ENCODE data around the gene DPYSL3.

Gene DPYSL3

DNA sequence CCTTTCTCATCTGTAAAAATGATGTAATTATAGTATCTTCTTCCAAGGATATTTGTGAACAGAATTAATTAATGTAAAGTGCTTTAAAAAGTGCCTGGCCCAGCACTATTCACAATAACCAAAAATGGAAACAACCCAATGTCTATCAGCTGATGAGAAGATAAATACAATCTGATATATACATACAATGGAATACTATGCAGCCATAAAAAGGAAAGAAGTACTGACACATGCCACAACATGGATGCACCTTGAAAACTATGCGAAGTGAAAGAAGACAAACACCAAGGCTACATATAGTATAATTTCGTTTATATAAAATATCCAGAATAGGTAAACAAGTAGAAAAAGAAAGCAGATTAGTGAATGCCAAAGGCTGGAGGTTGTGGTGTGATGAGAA lies 24.1 kb downstream of the DPYSL3 start:
- no peak for DNase-seq (ENCODE audit: low read depth)
- no peak overlapping the region for H3K4me3 ChIP-seq (ENCODE audit: control insufficient read depth, low read depth, low read length)
- TF ChIP-seq, protein P1, sequence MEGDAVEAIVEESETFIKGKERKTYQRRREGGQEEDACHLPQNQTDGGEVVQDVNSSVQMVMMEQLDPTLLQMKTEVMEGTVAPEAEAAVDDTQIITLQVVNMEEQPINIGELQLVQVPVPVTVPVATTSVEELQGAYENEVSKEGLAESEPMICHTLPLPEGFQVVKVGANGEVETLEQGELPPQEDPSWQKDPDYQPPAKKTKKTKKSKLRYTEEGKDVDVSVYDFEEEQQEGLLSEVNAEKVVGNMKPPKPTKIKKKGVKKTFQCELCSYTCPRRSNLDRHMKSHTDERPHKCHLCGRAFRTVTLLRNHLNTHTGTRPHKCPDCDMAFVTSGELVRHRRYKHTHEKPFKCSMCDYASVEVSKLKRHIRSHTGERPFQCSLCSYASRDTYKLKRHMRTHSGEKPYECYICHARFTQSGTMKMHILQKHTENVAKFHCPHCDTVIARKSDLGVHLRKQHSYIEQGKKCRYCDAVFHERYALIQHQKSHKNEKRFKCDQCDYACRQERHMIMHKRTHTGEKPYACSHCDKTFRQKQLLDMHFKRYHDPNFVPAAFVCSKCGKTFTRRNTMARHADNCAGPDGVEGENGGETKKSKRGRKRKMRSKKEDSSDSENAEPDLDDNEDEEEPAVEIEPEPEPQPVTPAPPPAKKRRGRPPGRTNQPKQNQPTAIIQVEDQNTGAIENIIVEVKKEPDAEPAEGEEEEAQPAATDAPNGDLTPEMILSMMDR (conservative IDR thresholded peaks at IDR 0.05; ENCODE audit: control insufficient read depth, insufficient read depth, low read depth, low read length) = no peak

DNA sequence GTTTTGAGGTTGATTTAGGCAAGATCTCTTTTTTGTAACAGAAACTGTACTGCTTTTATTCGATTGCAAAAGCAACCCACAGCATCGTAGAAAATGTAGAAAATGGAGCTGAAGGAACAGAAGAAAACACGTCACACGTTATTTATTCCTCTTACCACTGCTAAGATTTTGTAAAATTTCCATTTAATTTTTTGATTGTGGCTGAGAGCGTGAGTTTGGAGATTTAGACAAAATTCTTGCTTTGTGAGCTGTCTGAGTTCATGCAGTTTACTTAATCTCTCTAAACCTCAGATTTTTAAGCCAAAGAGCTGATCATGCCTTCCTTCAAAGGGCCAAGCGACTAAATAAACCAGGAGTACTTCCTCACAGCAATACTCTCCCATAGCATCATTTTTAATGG lies 24.8 kb downstream of the DPYSL3 start:
- TF ChIP-seq, protein P1 (conservative IDR thresholded peaks at IDR 0.05; ENCODE audit: control insufficient read depth, insufficient read depth, low read depth, low read length) = no peak
- H3K4me3 ChIP-seq (ENCODE audit: control insufficient read depth, low read depth, low read length) = no peak overlapping the region
- peak; percentile 64 for DNase-seq (ENCODE audit: low read depth)

DNA sequence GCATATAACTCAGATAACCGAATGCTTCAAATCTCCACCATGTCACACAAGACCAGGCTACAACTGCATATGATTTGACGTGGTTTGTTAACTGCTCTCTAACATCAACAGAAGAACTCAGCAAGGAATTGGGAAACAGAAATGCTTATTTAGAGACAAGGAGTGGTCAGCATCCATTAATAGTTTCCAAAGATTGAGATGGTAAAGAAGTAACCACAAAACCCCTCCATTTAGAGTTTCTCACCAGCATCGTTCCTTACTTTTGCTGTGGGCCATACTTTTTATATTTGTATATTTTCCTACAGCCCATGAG lies 25.2 kb downstream of the DPYSL3 start:
- no peak overlapping the region for H3K4me3 ChIP-seq (ENCODE audit: control insufficient read depth, low read depth, low read length)
- TF ChIP-seq, protein P1 (conservative IDR thresholded peaks at IDR 0.05; ENCODE audit: control insufficient read depth, insufficient read depth, low read depth, low read length) = no peak
- DNase-seq (ENCODE audit: low read depth) = no peak

DNA sequence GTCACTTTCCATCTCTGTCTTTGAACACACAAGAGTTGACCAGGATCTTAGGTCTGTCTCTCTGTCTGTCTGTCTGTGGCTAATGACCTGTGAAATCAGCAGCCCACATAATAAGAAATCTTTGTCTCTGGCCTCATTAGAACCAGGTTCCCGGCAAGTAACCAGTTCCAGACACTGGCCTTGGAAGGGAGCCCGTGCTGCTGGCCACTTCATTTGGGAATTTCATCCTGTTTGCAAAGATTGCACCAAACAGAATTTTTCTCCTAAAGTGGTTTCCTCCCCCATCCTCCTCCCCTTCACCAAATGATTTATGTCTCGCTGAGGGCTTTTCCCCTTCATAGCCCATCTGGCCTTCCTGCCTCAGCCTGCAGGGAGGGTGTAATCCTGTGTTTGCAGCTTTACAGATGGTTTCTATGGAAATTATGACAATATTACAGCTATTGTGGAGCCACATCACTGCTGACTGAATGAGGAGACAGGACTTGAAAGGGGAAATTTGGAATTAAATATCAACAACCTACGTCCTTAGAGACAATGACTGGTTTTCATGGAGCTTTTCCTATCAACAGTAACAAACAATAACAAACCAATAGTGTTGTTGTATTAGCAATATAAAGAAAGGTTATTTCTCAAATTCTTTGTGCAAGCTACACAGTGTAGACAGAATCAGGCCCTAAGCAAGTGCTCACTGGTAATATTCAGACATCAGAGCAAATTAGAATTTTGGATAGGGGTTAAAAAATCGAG lies 25.7 kb downstream of the DPYSL3 start:
- H3K4me3 ChIP-seq (ENCODE audit: control insufficient read depth, low read depth, low read length) = no peak overlapping the region
- peak; percentile 99 for DNase-seq (ENCODE audit: low read depth)
- TF ChIP-seq, protein P1 (conservative IDR thresholded peaks at IDR 0.05; ENCODE audit: control insufficient read depth, insufficient read depth, low read depth, low read length) = no peak

DNA sequence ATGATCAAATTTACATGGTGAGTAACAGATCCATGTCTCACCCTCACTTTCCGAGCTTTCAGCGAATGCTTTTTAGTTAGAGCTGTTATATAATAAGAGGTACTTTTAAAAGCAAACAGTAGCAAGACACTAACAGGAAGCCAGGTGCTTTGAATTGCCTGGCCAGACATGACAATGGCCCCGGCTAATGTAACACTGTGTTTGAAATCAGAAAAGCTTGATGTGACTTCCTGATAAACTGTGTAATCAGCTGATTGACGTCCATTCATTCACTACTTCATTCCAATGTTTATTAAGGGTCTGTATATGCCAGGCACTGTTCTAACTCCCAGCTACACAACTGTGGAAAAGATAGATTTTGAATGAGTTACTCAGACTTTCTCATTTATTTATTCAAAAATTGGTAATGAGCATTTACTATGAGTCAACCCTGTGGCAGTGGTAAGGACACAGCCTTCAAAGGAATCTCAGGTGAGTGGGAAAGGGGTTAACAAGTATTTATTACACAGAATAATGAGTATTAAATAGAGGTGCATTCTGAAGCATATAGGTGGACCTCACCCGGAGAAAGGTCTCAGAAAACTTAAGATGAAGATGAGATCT lies 26.6 kb downstream of the DPYSL3 start:
- peak; percentile 19 for DNase-seq (ENCODE audit: low read depth)
- TF ChIP-seq, protein P1 (conservative IDR thresholded peaks at IDR 0.05; ENCODE audit: control insufficient read depth, insufficient read depth, low read depth, low read length) = no peak
- no peak overlapping the region for H3K4me3 ChIP-seq (ENCODE audit: control insufficient read depth, low read depth, low read length)

DNA sequence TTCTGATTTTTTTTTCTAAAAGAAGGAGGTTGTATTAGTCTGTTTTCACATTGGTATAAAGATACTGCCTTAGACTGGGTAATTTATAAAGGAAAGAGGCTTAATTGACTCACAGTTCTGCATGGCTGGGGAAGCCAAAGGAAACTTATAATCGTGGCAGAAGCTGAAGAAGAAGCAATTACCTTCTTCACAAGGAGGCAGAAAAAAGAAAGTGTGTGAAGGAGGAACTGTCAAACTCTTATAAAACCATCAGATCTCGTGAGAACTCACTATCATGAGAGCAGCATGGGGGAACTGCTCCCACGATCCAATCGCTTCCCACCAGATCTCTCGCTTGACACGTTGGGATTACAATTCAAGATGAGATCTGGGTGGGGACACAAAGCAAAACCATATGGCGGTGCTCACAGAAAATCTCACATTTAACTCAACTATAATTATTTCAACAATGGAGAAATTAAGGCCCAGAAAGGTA lies 27.1 kb downstream of the DPYSL3 start:
- TF ChIP-seq, protein P1 (conservative IDR thresholded peaks at IDR 0.05; ENCODE audit: control insufficient read depth, insufficient read depth, low read depth, low read length) = no peak
- H3K4me3 ChIP-seq (ENCODE audit: control insufficient read depth, low read depth, low read length) = no peak overlapping the region
- no peak for DNase-seq (ENCODE audit: low read depth)
